Pancreas (tissue), 10 donors: ENCODE measurements around the gene RAD51B. TPM values are rescaled to one million over a fixed set of nuclear protein-coding genes. Genes with fewer than 3 reads are reported as not detected.

Experiments used
- ATAC-seq, 4 donors: fragments of 200-7000 bp; cut with Tn5 transposase; one replicate each; pipeline versions ENCODE4 v1.8.0 to v1.9.1; 2020; ENCODE audit warnings: mild to moderate bottlenecking in 4 of 4, moderate library complexity in 4 of 4
- DNase-seq, 6 donors: peaks; one replicate each; pipeline ENCODE4 v3.0.0-alpha.2; 2020
- FAIRE-seq: peaks from 2 replicates; lab custom pipeline; 2012; peaks lifted over from hg19 to GRCh38; lab: Jason Lieb, UNC
- H3K27ac ChIP-seq, 4 donors: fragments of 200-600 bp; sonication (generic); 1 replicate in 3 of 4; 2 replicates in 1 of 4; pipeline versions ENCODE4 v1.5.0 to v1.8.0; 2020
- H3K27me3 ChIP-seq, 4 donors: fragments of 200-600 bp; one replicate each; pipeline ENCODE4 v1.8.0; 2021
- H3K36me3 ChIP-seq, 3 donors: fragments of 200-600 bp; sonication (generic) in 1 of 3; one replicate each; pipeline versions ENCODE4 v1.5.0 to v1.8.0; 2020 to 2021
- H3K4me1 ChIP-seq, 3 donors: fragments of 200-600 bp; one replicate each; pipeline ENCODE4 v1.8.0; 2021
- H3K4me3 ChIP-seq, 4 donors: fragments of 200-600 bp; sonication (generic) in 2 of 4; one replicate each; pipeline versions ENCODE4 v1.5.0 to v1.8.0; 2020 to 2021
- H3K9me3 ChIP-seq, 4 donors: fragments of 200-600 bp; one replicate each; pipeline ENCODE4 v1.8.0; 2021
- WGBS, 2 donors: extraction: QIAGEN DNeasy Blood & Tissue Kit; methylation state at CpG; one replicate each; pipeline ENCODE4 v1.1.7; 2013; 5-methylcytosine and 5-hydroxymethylcytosine counted together
- intact Hi-C, 3 donors: fragments of 100-400 bp; cut with DNase I; formaldehyde crosslinking; loops; one replicate each; pipeline versions ENCODE4 v1.11.1 to v1.14.2; 2022
- polyA plus RNA-seq, 2 donors: library from polyadenylated mRNA; stranded (reverse); fragments of 200-250 nt; gene quantifications; one replicate each; pipeline ENCODE4 v1.2.3, GENCODE V29; 2013
- total RNA-seq, 6 donors: library from RNA; stranded (reverse); fragmentation: NEBNext Ultra II Directional in 4 of 6; extraction: Animal tissue kit (Norgen Biotek cat#: 25700) in 4 of 6; gene quantifications; one replicate each; pipeline versions ENCODE4 v1.2.1 to v1.2.4, GENCODE V29; 2021 to 2023
- TF ChIP-seq, protein P1 (sequence below), 4 donors: fragments of 200-600 bp; sonication (generic) in 3 of 4; IDR thresholded peaks; one replicate each; pipeline versions ENCODE4 v1.5.0 to v1.8.0; 2021; ENCODE audit warnings: antibody characterized with exemption in 4 of 4
- donor health status: healthy with polysubstance abuse.
- donor health status: DM: no; HTN: no; CAD: no; lungs with moderate emphysema.
- donor health status: DM: no; HTN: no; CAD: no.
- donor health status: control.
- donor health status: control.
- donor health status: Bipolar disorder and iron deficiency.
- donor health status: DM: yes; HTN: yes; CAD: no.
- donor health status: DM: no; HTN: no; CAD: no.
- donor health status: DM: no; HTN: no; CAD: no.
- donor health status: DM: yes; HTN: yes; CAD: no.

The RAD51B gene
- total and polyA plus RNA-seq, 8 donors: 1.1 to 17.3 (median 5.8) TPM

DNA sequence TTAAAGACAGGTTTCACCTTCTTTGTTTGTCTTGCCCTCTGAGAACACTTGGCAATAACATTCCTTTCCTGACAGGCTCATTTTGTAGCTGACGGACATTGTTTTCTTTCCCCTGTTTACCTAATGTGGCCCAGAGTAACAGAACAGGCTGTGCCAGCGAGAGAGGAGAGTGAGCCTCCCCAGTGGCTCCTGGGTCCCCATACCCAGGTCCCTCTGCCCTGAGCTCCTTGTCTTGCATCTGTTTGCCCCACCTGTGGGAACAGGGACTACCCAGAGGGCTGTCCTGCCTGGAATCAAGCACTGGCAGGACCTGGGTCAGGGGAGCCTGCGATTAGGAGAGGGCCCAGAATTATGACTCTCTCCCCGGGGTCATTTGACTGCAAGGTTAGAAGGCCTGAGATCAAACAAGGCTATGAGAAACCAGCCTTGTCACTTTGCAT lies 750.4 kb downstream of the RAD51B start:
- Histone ChIP-seq H3K4me1 (peaks cover 44 to 52% (median 47%) of the 10 kb centered on the region in 3 donors), H3K27me3 (no peaks in the 10 kb centered on the region), H3K36me3 (no peaks in the 10 kb centered on the region), H3K4me3 (no peak overlapping the region), H3K9me3 (no peaks in the 10 kb centered on the region), H3K27ac (peak overlapping the region; percentile 89 to 93 (median 91))
- intact Hi-C loops: no loop called here
- ATAC-seq: peak; percentile 82 to 91 (median 86)
- 14 to 20% methylated on average over 4 of the region's 4 CpGs for whole genome bisulfite sequencing, 2 donors
- peak; percentile 67 to 87 (median 78) for DNase-seq
- TF ChIP-seq, protein P1, sequence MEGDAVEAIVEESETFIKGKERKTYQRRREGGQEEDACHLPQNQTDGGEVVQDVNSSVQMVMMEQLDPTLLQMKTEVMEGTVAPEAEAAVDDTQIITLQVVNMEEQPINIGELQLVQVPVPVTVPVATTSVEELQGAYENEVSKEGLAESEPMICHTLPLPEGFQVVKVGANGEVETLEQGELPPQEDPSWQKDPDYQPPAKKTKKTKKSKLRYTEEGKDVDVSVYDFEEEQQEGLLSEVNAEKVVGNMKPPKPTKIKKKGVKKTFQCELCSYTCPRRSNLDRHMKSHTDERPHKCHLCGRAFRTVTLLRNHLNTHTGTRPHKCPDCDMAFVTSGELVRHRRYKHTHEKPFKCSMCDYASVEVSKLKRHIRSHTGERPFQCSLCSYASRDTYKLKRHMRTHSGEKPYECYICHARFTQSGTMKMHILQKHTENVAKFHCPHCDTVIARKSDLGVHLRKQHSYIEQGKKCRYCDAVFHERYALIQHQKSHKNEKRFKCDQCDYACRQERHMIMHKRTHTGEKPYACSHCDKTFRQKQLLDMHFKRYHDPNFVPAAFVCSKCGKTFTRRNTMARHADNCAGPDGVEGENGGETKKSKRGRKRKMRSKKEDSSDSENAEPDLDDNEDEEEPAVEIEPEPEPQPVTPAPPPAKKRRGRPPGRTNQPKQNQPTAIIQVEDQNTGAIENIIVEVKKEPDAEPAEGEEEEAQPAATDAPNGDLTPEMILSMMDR (IDR thresholded peaks at IDR 0.05): no peak
- FAIRE-seq: no peak

DNA sequence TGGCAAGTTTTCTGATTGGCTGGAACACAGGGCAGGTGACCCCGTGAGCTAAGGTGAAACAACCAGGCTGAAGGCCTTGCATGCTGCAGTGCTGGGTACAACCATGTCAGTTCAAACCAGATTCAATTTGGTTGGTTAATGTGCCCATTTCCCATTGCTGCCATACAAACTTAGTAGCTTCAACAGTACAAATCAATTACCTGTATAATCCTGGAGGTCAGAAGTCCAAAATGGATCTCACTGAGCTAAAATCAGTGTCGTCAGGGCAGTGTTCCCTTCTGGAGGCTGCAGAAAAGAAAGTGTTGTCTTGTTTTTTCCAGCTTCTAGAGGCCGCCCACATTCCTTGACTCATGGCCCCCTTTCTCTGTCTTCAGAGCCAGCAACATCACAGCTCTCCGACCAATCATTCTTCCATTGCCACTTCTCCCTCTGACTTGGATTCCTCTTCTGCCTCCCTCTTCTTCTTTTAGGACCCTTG lies 751.6 kb downstream of the RAD51B start:
- TF ChIP-seq, protein P1 (IDR thresholded peaks at IDR 0.05): no peak
- no peak for DNase-seq
- FAIRE-seq: no peak
- Histone ChIP-seq H3K4me3 (no peak overlapping the region), H3K9me3 (no peaks in the 10 kb centered on the region), H3K27me3 (no peaks in the 10 kb centered on the region), H3K4me1 (peaks cover 35 to 41% (median 38%) of the 10 kb centered on the region in 3 donors), H3K36me3 (no peaks in the 10 kb centered on the region), H3K27ac (peak overlapping the region in 2 of 4 donors; percentile 33 to 90)
- ATAC-seq: no peak
- intact Hi-C loops: no loop called here
- WGBS, 2 donors: 91 to 93% methylated on average over 4 of the region's 4 CpGs

DNA sequence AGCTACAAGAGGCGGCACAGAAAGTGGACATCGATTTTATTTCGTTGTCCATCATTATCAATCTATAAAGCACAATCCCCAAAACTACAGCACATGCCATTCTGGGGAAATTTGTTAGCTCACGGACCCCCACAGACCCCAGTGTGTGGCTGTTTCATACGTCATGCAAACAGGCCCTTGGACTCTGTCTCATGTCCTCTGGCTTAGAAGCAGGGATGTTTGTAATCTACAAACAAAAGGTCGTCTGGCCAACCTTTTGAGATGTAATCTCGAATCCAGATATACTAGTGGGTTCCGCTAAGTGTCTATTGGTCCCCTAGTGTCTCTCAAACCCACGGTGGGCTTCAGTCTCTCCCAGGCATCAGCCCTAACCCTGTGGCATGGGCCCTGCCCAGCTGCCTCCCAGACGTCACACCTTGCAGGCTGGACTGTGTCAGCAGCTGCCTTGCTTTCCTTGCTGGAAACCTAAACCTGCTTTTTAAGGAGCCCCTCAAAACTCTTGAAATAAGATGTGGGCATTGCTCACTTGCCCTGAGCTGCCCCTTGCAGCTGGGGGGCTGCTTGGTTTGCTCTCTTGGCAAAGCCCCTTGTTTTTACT lies 752.4 kb downstream of the RAD51B start:
- TF ChIP-seq, protein P1 (IDR thresholded peaks at IDR 0.05): no peak
- no peak for ATAC-seq

DNA sequence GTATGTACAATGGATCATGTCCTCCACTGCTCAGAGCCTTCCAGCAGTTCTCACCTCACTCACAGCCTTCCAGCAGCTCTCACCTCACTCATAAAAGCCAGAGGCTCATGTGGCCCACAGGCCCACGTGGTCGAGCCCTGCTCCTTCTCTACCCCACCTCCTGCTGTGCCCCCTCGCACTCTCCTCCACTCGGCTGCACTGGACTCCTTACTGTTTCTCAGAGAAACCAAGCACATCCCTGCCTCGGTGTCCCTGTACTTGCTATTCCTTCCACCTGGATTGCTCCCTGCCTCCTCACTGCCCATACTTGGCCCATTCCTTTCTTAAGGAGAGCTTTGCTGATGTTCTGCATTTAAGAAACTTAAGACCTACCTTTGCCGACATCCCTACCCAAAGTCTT lies 753.5 kb downstream of the RAD51B start:
- ATAC-seq (no peak), FAIRE-seq (no peak)
- H3K4me1 ChIP-seq: peaks cover 24 to 28% (median 26%) of the 10 kb centered on the region in 3 donors

More for the DNA sequence above, 752.4 kb downstream of the RAD51B start:
- peak in 1 of 6 donors; percentile 41 for DNase-seq
- WGBS, 2 donors: 78 to 82% methylated on average over 10 of the region's 10 CpGs
- intact Hi-C loops: no loop called here
- H3K4me3 ChIP-seq: no peak overlapping the region
- no peaks in the 10 kb centered on the region for H3K9me3 ChIP-seq
- peaks cover 28 to 34% (median 30%) of the 10 kb centered on the region in 3 donors for H3K4me1 ChIP-seq
- no peak overlapping the region for H3K27ac ChIP-seq
- H3K27me3 ChIP-seq: no peaks in the 10 kb centered on the region
- no peak for FAIRE-seq
- no peaks in the 10 kb centered on the region for H3K36me3 ChIP-seq

More for the DNA sequence above, 753.5 kb downstream of the RAD51B start:
- TF ChIP-seq, protein P1 (IDR thresholded peaks at IDR 0.05): no peak
- Histone ChIP-seq H3K4me3 (no peak overlapping the region), H3K27ac (no peak overlapping the region), H3K9me3 (no peaks in the 10 kb centered on the region), H3K36me3 (no peaks in the 10 kb centered on the region), H3K27me3 (no peaks in the 10 kb centered on the region)
- DNase-seq: no peak
- WGBS, 2 donors: 93 to 95% methylated on average over 6 of the region's 6 CpGs
- intact Hi-C loops: no loop called here
